Pancreas (tissue), 10 donors: ENCODE results near the gene ALLC. TPM values are rescaled to one million over a fixed set of nuclear protein-coding genes. Genes with fewer than 3 reads are reported as not detected.
"Not testable (repeated sequence)": the region's sequence is repeated elsewhere in the genome, so short reads cannot be mapped to it uniquely, and the experiment has no call there.

ENCODE experiments used
- ATAC-seq, 4 donors: fragments of 200-7000 bp; cut with Tn5 transposase; one replicate each; pipeline versions ENCODE4 v1.8.0 to v1.9.1; 2020; ENCODE audit warnings: mild to moderate bottlenecking in 4 of 4, moderate library complexity in 4 of 4
- DNase-seq, 6 donors: peaks; one replicate each; pipeline ENCODE4 v3.0.0-alpha.2; 2020
- FAIRE-seq: peaks from 2 replicates; lab custom pipeline; 2012; peaks lifted over from hg19 to GRCh38; lab: Jason Lieb, UNC
- H3K27ac ChIP-seq, 4 donors: fragments of 200-600 bp; sonication (generic); 1 replicate in 3 of 4; 2 replicates in 1 of 4; pipeline versions ENCODE4 v1.5.0 to v1.8.0; 2020
- H3K27me3 ChIP-seq, 4 donors: fragments of 200-600 bp; one replicate each; pipeline ENCODE4 v1.8.0; 2021
- H3K36me3 ChIP-seq, 3 donors: fragments of 200-600 bp; sonication (generic) in 1 of 3; one replicate each; pipeline versions ENCODE4 v1.5.0 to v1.8.0; 2020 to 2021
- H3K4me1 ChIP-seq, 3 donors: fragments of 200-600 bp; one replicate each; pipeline ENCODE4 v1.8.0; 2021
- H3K4me3 ChIP-seq, 4 donors: fragments of 200-600 bp; sonication (generic) in 2 of 4; one replicate each; pipeline versions ENCODE4 v1.5.0 to v1.8.0; 2020 to 2021
- H3K9me3 ChIP-seq, 4 donors: fragments of 200-600 bp; one replicate each; pipeline ENCODE4 v1.8.0; 2021
- CTCF ChIP-seq, 4 donors: fragments of 200-600 bp; sonication (generic) in 3 of 4; IDR thresholded peaks; one replicate each; pipeline versions ENCODE4 v1.5.0 to v1.8.0; 2021; ENCODE audit warnings: antibody characterized with exemption in 4 of 4
- WGBS, 2 donors: extraction: QIAGEN DNeasy Blood & Tissue Kit; methylation state at CpG; one replicate each; pipeline ENCODE4 v1.1.7; 2013; 5-methylcytosine and 5-hydroxymethylcytosine counted together
- intact Hi-C, 3 donors: fragments of 100-400 bp; cut with DNase I; formaldehyde crosslinking; loops; one replicate each; pipeline versions ENCODE4 v1.11.1 to v1.14.2; 2022
- polyA plus RNA-seq, 2 donors: library from polyadenylated mRNA; stranded (reverse); fragments of 200-250 nt; gene quantifications; one replicate each; pipeline ENCODE4 v1.2.3, GENCODE V29; 2013
- total RNA-seq, 6 donors: library from RNA; stranded (reverse); fragmentation: NEBNext Ultra II Directional in 4 of 6; extraction: Animal tissue kit (Norgen Biotek cat#: 25700) in 4 of 6; gene quantifications; one replicate each; pipeline versions ENCODE4 v1.2.1 to v1.2.4, GENCODE V29; 2021 to 2023
- donor health status: healthy with polysubstance abuse.
- donor health status: DM: no; HTN: no; CAD: no; lungs with moderate emphysema.
- donor health status: DM: no; HTN: no; CAD: no.
- donor health status: control.
- donor health status: control.
- donor health status: Bipolar disorder and iron deficiency.
- donor health status: DM: yes; HTN: yes; CAD: no.
- donor health status: DM: no; HTN: no; CAD: no.
- donor health status: DM: no; HTN: no; CAD: no.
- donor health status: DM: yes; HTN: yes; CAD: no.

ALLC gene
- total and polyA plus RNA-seq, 8 donors, result 0.68 to 0.75 TPM; not detected in 6

GRCh38 chr2:3634596-3635121 lies 23.3 kb upstream of the ALLC start:
- DNase-seq, result peak in 1 of 6 donors; percentile 35
- FAIRE-seq, result no peak
- Histone ChIP-seq H3K27ac (no peak overlapping the region), H3K9me3 (no peaks in the 10 kb centered on the region), H3K4me3 (no peak overlapping the region), H3K27me3 (no peaks in the 10 kb centered on the region), H3K36me3 (no peaks in the 10 kb centered on the region), H3K4me1 (no peaks in the 10 kb centered on the region)
- no peak for TF ChIP-seq CTCF (IDR thresholded peaks at IDR 0.05)
- no peak for ATAC-seq
- intact Hi-C loops, result no loop called here
- WGBS, 2 donors, result 71 to 86% methylated on average over 11 to 12 of the region's 12 CpGs

GRCh38 chr2:3635171-3635974 lies 22.6 kb upstream of the ALLC start:
- DNase-seq (peak in 1 of 6 donors; percentile 42), ATAC-seq (no peak), FAIRE-seq (no peak)
- Histone ChIP-seq H3K27ac (no peak overlapping the region), H3K27me3 (no peaks in the 10 kb centered on the region), H3K4me1 (no peaks in the 10 kb centered on the region), H3K9me3 (no peaks in the 10 kb centered on the region), H3K4me3 (no peak overlapping the region), H3K36me3 (no peaks in the 10 kb centered on the region)
- intact Hi-C loops, result no loop called here
- 65 to 77% methylated on average over 29 of the region's 29 CpGs for whole genome bisulfite sequencing, 2 donors
- TF ChIP-seq CTCF (IDR thresholded peaks at IDR 0.05), result no peak

GRCh38 chr2:3635975-3636327 lies 22.0 kb upstream of the ALLC start:
- FAIRE-seq, H3K9me3 ChIP-seq, H3K4me3 ChIP-seq, H3K27me3 ChIP-seq, H3K36me3 ChIP-seq, H3K27ac ChIP-seq, H3K4me1 ChIP-seq, intact Hi-C loops, ATAC-seq: not testable (repeated sequence)
- DNase-seq, result peak in 2 of 6 donors; percentile 2 to 21
- 86 to 93% methylated on average over 16 of the region's 16 CpGs for WGBS, 2 donors

- TF ChIP-seq CTCF (IDR thresholded peaks at IDR 0.05), result no peak
- Histone ChIP-seq H3K4me1 (no peaks in the 10 kb centered on the region), H3K27ac (no peak overlapping the region), H3K4me3 (no peak overlapping the region), H3K27me3 (no peaks in the 10 kb centered on the region), H3K36me3 (no peaks in the 10 kb centered on the region), H3K9me3 (no peaks in the 10 kb centered on the region)
- DNase-seq, result peak in 2 of 6 donors; percentile 4 to 19
- intact Hi-C loops, result no loop called here
- no peak for ATAC-seq
- 61 to 71% methylated on average over 13 of the region's 13 CpGs for WGBS, 2 donors
- FAIRE-seq, result no peak
Measured at GRCh38 chr2:3636586-3637310, 21.3 kb upstream of the ALLC start.

- Histone ChIP-seq H3K27me3 (no peaks in the 10 kb centered on the region), H3K9me3 (no peaks in the 10 kb centered on the region), H3K4me3 (no peak overlapping the region), H3K36me3 (no peaks in the 10 kb centered on the region), H3K27ac (no peak overlapping the region), H3K4me1 (no peaks in the 10 kb centered on the region)
- ATAC-seq, result no peak
- no peak for TF ChIP-seq CTCF (IDR thresholded peaks at IDR 0.05)
- 58 to 79% methylated on average over 11 of the region's 11 CpGs for WGBS, 2 donors
- DNase-seq, result peak in 2 of 6 donors; percentile 1 to 22
- no peak for FAIRE-seq
- intact Hi-C loops, result no loop called here
Measured at GRCh38 chr2:3637311-3637675, 20.7 kb upstream of the ALLC start.
